ENCODE data around the gene FAF1.
"Not testable (repeated sequence)": the region's sequence is repeated elsewhere in the genome, so short reads cannot be mapped to it uniquely, and the experiment has no call there.

The FAF1 gene

GRCh38 chr1:50901872-50902271 lies 58.2 kb downstream of the FAF1 start:
- DNase-seq = no peak

- DNase-seq = no peak
Observed at GRCh38 chr1:50898773-50899172, 61.3 kb downstream of the FAF1 start.

- no peak for DNase-seq
Observed at GRCh38 chr1:50894340-50894739, 65.7 kb downstream of the FAF1 start.

- DNase-seq = no peak
Observed at GRCh38 chr1:50893466-50893865, 66.6 kb downstream of the FAF1 start.

- not testable (repeated sequence) for DNase-seq
Observed at GRCh38 chr1:50887555-50887954, 72.5 kb downstream of the FAF1 start.

- no peak for DNase-seq
Observed at GRCh38 chr1:50880373-50880772, 79.7 kb downstream of the FAF1 start.

- DNase-seq = no peak
Observed at GRCh38 chr1:50879137-50879536, 80.9 kb downstream of the FAF1 start.

GRCh38 chr1:50878434-50878833 lies 81.6 kb downstream of the FAF1 start:
- no peak for DNase-seq

GRCh38 chr1:50877641-50878040 lies 82.4 kb downstream of the FAF1 start:
- DNase-seq = no peak

- DNase-seq = peak; percentile 81
Observed at GRCh38 chr1:50873458-50874187, 86.4 kb downstream of the FAF1 start.

- not testable (repeated sequence) for DNase-seq
Observed at GRCh38 chr1:50864845-50865244, 95.2 kb downstream of the FAF1 start.

GRCh38 chr1:50861772-50862171 lies 98.3 kb downstream of the FAF1 start:
- DNase-seq = no peak

- DNase-seq = no peak
Observed at GRCh38 chr1:50860702-50861101, 99.4 kb downstream of the FAF1 start.

- DNase-seq = no peak
Observed at GRCh38 chr1:50860256-50860655, 99.8 kb downstream of the FAF1 start.

- no peak for DNase-seq
Observed at GRCh38 chr1:50859657-50860056, 100.4 kb downstream of the FAF1 start.

- no peak for DNase-seq
Observed at GRCh38 chr1:50858761-50859160, 101.3 kb downstream of the FAF1 start.

GRCh38 chr1:50857702-50858101 lies 102.4 kb downstream of the FAF1 start:
- DNase-seq = no peak

- DNase-seq = no peak
Observed at GRCh38 chr1:50853325-50853724, 106.7 kb downstream of the FAF1 start.

GRCh38 chr1:50852889-50853288 lies 107.2 kb downstream of the FAF1 start:
- no peak for DNase-seq

- no peak for DNase-seq
Observed at GRCh38 chr1:50851466-50851865, 108.6 kb downstream of the FAF1 start.

- DNase-seq = no peak
Observed at GRCh38 chr1:50851034-50851433, 109.0 kb downstream of the FAF1 start.

- no peak for DNase-seq
Observed at GRCh38 chr1:50847303-50847702, 112.8 kb downstream of the FAF1 start.

GRCh38 chr1:50846224-50846839 lies 113.7 kb downstream of the FAF1 start:
- peak; percentile 48 for DNase-seq

- no peak for DNase-seq
Observed at GRCh38 chr1:50841791-50842387, 118.2 kb downstream of the FAF1 start.
